HG02623 (cell line): ENCODE measurements around the gene NEUROG1.
"Not testable (repeated sequence)": the region's sequence is repeated elsewhere in the genome, so short reads cannot be mapped to it uniquely, and the experiment has no call there.

ENCODE experiments used
- ATAC-seq: cut with Tn5 transposase; IDR thresholded peaks from one replicate; pipeline ENCODE4 v1.9.1; 2021; ENCODE audit warnings: moderate library complexity; ENCODE audit not compliant: unreplicated experiment

Gene NEUROG1

GRCh38 chr5:135538261-135538660, 2.5 kb upstream of the NEUROG1 start:
- ATAC-seq: no peak

DNA sequence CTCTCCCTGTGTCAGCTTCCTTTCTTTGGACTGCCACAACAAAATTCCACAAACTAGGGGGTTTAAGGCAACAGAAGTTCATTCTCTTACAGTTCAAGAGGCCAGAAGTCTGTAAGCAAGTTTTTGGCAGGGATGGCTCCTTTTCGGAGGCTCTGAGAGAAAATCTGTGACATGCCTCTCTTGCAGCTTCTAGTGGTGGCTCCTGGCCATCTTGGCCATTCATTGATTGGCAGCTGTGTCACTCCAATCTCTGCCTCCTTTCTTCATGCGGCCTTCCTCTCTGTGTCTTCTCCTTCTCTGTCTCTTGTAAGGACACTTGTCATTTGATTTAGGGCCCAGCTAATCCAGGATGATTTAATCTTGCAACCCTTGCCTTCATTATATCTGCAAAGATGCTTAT, 2.0 kb upstream of the NEUROG1 start:
- no peak for ATAC-seq

DNA sequence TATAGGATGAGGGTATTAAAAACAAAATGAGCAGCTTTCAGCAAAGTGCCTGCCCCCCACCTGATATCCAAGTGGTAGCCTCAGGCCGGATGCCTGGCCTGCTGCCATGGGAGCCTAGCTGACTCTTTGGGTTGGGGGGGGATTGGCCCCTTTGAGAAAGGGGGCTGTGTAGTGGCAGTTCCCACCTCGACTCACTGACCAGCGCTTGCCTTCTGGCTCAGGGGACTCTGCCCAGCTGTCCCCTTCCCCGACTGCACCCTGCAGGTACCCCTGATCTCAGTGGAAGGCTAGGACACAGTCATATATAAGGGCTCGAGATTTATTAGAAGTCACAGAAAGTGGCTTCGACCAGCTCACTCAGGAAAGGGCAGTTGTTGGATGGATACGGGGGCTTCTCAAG, 1.5 kb upstream of the NEUROG1 start:
- ATAC-seq: no peak

- ATAC-seq: no peak
Observed at GRCh38 chr5:135535420-135535819, 344 bp downstream of the NEUROG1 start.

DNA sequence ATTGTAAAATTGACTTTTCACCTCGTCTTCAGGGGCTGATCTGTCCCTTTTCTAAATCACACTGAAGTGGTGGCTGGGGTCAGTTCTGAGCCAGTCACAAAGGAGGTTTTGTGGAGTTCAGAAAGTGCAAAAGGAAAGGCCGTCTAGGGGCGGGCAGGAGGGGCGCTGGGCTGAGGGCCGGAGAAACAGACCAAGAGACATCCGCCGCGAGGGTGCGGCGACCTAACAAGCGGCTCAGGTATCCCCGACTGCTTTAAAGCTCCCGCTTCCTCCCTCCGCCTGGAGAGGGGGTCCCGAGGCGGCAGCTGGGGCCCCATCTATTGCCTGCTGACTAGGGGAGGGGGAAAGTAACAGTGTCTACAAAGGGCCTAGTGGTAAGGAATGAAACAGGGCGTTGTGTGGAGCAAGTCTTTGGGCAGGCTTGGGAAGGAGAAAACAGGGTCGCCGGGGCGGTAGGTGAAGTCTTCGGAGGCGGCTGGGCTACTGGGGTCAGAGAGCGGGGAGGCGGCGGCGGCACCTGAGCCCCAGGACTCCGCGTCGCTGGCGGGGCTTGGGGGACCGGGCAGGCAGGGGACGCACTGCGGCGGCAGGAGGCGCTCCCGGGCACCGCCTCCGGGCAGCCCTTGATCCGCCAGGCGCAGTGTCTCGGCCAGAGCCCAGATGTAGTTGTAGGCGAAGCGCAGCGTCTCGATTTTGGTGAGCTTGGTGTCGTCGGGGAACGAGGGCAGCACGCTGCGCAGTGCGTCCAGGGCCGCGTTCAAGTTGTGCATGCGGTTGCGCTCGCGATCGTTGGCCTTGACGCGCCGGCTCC, 950 bp downstream of the NEUROG1 start:
- no peak for ATAC-seq

DNA sequence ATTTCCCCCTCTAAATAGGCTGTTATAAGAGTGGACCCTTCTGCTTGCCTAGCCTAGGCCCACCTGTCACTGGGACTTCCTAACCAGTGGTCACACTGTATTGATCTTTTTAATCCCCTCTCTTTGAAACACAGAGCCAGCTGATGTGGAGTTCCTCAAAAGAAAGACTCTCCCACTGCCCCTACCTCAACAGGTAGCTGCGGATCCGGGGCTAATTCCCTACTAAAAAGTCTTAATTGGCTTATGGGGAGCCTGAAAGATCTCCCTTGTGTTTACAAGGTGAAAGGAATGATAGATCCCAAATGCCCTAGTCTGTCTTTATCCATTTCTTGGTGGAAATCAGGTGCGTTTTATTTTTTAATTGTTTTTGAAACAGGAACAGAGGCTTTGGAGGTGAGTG, 2.0 kb downstream of the NEUROG1 start:
- ATAC-seq: no peak

DNA sequence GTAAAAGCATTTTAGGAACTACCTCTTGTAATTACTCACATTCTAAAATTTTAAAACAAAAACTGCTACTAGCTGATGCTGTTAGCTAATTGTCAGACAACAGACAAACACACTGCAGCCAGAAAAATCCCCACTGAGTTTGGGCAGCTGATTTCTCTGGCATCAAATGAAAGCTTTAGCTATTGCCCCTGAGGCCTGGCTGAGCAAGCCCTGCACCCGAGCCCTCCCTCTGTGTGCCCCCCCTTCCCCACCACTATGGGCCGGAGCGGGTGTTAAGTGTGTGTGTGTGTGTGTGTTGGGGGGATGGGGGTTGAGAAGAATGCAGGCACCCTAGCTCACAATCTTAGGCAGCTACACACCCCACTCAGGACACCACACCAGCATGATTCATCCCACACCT, 2.4 kb downstream of the NEUROG1 start:
- no peak for ATAC-seq

DNA sequence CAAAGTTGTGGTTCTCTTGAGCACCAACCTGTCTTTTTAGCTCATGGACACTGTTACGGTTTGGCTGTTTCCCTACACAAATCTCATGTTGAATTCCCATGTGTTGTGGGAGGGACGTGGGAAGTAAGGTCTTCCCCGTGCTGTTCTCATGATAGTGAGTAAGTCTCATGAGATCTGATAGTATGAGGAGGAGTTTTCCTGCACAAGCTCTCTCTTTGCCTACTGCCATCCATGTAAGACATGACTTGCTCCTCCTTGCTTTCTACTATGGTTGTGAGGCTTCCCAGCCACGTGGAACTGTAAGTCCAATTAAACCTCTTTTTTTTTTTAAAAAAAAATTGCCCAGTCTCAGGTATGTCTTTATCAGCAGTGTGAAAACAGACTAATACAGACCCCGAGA, 6.2 kb downstream of the NEUROG1 start:
- ATAC-seq: not testable (repeated sequence)

DNA sequence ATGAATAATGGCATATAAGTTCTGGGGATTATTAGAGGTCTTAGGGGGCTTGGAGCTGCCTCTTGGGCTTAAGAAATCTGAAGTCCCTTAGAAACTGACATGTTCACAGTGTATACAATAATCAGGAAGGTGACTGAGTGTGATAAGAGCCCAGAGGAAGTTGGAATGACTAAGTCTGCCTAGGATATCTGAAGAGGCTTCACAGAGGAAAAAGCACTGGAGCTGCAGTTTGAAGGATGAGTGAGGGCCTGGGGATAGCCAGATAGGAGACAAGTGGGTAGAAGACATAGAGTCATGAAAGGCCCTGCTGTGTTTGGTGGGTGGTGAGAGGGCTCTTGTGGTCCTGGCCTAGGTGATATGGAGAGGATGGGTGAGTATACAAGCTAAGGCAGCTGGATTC, 8.8 kb downstream of the NEUROG1 start:
- ATAC-seq: no peak

- ATAC-seq: no peak
Observed at GRCh38 chr5:135521964-135522363, 13.8 kb downstream of the NEUROG1 start.

DNA sequence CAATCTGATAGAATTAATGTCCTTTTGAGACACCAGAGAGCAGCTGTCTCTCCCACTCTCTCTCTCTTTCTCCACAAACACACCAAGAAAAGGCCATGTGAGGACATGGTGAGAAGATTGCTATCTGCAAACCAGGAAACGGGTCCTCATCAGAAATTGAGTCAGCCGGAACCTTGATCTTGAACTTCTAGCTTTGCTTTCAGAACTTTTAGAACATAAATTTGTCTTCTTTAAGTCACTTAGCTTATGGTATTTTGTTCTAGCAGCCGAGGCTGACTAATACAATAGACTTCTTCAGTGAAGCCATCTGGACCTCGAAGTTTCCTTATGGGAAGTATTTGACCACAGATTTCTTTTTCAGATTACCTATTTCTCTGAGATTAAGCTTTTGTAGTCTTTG, 18.1 kb downstream of the NEUROG1 start:
- ATAC-seq: no peak

DNA sequence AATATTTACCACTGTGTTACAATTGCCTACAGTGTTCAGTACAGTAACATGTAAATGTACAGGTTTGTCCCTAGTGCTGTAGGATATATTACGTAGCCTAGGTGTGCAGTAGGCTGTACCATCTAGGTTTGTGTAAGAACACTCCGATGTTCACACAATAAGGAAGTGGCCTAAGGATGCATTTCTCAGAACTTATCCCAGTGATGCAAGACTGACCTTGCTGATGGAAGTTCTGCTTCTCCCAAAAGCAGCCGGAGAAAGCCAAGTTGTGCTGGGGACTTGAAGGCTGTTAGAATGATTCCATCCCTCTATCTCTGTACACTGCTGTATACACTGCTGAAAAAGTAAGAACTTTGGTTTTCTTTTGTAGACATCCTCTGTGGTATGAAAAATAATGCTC, 21.6 kb downstream of the NEUROG1 start:
- ATAC-seq: no peak

GRCh38 chr5:135511761-135512575, 23.8 kb downstream of the NEUROG1 start:
- ATAC-seq: no peak

- no peak for ATAC-seq
Observed at GRCh38 chr5:135509995-135510394, 25.8 kb downstream of the NEUROG1 start.

DNA sequence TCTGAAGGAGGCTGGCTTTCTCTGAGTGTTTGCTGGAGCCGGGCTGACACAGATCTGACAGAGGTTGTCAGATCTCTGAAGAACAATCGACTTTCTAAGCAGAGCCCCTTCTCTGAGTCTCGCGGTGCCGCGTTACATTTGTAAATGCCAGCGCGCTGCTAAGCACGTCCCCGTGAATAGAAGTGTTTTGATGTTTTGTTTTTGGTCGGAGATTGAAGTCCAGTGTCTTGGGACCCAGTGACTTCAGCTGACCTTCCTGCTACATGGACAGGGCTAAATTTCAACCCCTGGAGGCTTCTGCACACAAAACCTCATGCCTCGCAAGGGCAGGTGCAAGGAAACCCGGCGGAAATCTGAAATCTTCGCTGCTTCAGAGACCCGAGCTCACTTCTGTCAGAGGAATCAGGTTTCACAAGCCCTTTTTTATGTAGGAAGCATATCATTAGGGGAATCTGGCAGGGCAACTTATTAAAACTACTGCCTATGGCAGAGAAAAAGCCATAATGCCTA, 27.2 kb downstream of the NEUROG1 start:
- no peak for ATAC-seq

DNA sequence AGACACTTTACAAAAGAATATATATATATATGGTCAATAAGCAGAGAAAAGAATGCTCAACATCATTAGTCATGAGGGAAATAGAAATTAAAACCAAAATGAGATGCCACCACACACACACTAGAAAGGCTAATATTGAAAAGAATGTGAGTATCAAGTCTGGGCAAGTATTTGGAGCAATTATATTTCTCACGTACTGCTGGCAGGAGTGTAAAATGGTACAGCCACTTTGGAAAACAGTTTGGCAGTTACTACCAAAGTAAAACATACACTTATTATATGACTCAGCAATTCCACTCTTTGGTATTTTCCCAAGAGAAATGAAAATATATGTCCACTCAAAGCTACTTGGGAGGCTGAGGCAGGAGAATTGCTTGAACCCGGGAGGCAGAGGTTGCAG, 29.8 kb downstream of the NEUROG1 start:
- ATAC-seq: no peak

DNA sequence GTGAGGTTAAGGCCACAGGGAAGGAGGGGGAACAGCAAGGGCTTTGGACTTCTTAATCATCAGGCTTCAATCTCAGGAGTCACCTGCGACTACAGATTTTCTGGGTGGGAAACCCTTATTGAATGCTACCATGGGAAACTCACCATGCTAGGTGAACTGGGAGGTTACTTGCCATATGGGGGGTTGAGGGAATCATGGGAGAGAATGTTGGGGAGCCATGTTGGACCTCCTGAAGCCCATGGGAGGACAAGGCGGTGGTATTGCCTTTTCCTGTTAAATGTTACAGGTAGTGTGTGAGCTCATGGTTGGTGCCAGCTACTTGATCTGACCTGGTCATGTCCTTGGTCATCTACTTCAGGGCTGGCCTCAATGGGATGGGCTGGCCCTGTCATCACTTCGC, 31.4 kb downstream of the NEUROG1 start:
- no peak for ATAC-seq

DNA sequence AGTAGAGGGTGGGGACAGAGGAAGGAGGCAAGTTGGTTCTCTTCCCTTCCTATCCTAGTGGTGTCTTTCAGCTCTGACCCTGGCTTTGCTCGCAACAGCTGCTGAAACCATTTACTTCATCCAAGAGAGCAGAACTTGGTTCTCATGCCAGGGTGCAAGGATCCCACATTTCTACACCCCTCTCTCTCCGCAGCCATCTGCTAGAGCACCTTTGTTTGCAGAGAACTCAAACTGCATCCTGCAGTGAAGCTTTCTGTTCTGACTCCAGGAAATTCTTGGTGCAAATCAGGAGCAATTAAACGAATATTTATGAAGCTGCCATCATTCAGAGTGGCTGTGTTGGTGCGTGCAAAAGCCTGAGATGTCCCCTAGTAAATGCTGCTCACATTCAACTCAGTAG, 31.9 kb downstream of the NEUROG1 start:
- no peak for ATAC-seq

DNA sequence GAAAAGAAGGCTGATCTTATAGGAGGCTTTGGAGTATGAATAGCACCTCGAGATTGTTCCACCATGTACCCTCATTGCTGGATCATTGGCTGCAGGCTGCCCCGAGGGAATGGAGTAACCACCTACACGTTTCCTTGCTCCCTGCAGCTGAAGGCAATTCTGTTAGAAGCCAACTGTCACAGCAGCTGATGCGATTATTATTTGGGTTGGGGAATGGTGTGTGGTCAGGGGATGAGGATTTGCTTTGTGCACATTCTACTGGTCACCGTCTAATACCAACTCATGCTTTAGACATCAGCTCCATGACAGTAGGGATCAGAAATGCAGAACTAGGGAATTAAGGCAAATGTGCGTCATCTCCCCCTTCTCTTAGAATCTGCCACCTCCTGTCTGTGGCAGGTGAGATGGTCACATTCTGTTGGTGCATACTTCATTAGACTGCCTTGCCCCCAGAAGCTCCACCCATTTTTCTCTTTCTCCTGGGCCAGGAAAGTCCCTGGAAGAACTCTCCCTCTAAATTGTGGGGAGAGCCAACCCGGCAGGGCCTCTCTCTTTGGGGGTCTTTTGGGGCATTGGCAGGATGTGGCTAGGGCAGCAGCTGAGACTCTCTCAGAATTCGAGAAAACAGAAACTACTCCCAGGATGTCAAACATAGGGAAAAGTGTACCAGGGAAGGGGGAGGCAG, 32.8 kb downstream of the NEUROG1 start:
- no peak for ATAC-seq

DNA sequence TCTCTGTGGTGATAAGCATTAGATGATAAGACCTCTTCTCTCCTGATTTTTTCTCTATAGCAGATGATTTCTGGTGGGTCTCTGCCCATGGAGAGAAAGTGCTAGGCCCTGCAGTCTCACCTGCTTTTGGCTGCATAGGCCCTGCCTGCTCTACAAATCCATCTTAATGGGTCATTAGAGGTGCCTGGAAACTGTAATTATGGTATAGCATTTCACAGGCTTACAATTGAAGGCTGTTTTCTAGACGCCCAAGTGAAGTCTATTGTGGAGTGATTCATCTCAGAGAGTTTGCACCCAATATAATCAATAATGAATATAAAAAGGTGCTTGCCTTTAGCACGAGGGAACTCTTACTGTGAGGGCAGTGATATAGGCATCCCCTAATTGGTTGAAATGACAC, 33.8 kb downstream of the NEUROG1 start:
- no peak for ATAC-seq

DNA sequence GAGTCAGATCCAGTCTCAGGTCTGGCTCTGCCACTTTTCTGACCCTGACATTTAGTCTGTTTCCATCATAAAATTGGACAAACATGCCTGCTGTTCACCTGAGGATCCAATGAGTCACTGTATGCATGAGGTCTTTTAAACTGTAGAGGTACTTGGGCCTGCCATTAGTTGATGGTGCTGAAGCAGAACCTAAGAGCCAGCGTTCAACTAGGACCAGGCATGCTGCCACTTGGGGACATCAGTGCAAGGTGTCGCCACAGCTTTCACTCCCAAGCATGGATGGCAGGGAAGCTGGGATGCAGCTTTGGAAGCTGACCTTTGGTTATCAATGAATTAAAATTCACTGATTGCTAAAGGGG, 37.1 kb downstream of the NEUROG1 start:
- ATAC-seq: no peak
